HAP-1 (cell line): Measurements from ENCODE around the gene CSTB.

Source experiments
- DNase-seq, 2 experiments: peaks; one replicate each; pipeline ENCODE4 v3.0.0-alpha.2; 2016 to 2020; ENCODE audit warnings: low spot score in 2 of 2
- H3K27me3 ChIP-seq: fragments of 250-450 bp; sonication (Bioruptor Pico); 2 replicates; pipeline ENCODE4 v1.5.1; 2020; ENCODE audit warnings: low read depth, mild to moderate bottlenecking, moderate library complexity
- H3K36me3 ChIP-seq: fragments of 250-450 bp; sonication (Bioruptor Pico); replicated peaks from 2 replicates; pipeline ENCODE4 v1.5.1; 2020; ENCODE audit warnings: mild to moderate bottlenecking
- H3K4me1 ChIP-seq: fragments of 250-450 bp; sonication (Bioruptor Pico); 2 replicates; pipeline ENCODE4 v1.5.1; 2020; ENCODE audit warnings: mild to moderate bottlenecking
- H3K4me3 ChIP-seq: fragments of 250-450 bp; sonication (Bioruptor Pico); 2 replicates; pipeline ENCODE4 v1.5.1; 2020; ENCODE audit warnings: mild to moderate bottlenecking, moderate library complexity
- H3K9me3 ChIP-seq: fragments of 250-450 bp; sonication (Bioruptor Pico); 2 replicates; pipeline ENCODE4 v1.5.1; 2020; ENCODE audit warnings: mild to moderate bottlenecking, moderate library complexity
- in situ Hi-C: fragments of 300-500 bp; cut with MboI; formaldehyde crosslinking; loops from 3 replicates; pipeline ENCODE4 v1.14.3; 2020; ENCODE audit warnings: low sequenced_read_pairs, inconsistent platforms, mixed read lengths

The CSTB gene

DNA sequence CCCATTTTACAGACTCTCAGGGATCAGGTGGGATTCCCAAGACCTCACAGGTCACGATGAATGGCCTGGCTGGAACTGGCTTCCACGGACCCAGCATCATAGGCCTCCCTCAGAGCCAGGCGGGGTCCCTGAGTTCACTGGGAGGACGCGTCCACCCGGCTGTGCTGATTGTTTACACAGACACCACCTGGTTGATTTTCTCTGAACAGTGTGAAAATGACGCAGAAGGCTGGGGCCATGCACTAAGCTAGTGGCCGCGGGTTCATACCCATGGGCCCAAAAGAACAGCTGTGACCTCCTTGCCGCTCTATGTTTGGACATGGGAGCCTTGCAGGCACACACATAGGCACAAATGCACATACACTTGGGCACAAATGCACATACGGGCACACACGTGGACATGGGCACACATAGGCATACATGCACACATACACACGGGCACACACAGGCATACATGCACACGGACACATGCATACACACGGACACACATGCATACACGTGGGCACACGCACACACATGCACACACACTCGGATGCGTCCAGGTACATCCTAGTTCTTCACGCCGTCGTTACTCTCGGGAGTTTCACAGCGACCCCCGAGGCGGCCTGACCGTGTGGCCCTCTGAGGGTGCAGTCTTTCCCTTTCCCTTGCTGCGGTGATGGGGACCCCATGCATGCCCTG lies 23.2 kb downstream of the CSTB start:
- H3K27me3 ChIP-seq = no peaks in the 10 kb centered on the region
- H3K4me1 ChIP-seq = no peaks in the 10 kb centered on the region
- in situ Hi-C loops = no loop called here
- no peaks in the 10 kb centered on the region for H3K9me3 ChIP-seq
- H3K4me3 ChIP-seq = no peak overlapping the region
- DNase-seq = no peak
- peaks cover 61% of the 10 kb centered on the region for H3K36me3 ChIP-seq

DNA sequence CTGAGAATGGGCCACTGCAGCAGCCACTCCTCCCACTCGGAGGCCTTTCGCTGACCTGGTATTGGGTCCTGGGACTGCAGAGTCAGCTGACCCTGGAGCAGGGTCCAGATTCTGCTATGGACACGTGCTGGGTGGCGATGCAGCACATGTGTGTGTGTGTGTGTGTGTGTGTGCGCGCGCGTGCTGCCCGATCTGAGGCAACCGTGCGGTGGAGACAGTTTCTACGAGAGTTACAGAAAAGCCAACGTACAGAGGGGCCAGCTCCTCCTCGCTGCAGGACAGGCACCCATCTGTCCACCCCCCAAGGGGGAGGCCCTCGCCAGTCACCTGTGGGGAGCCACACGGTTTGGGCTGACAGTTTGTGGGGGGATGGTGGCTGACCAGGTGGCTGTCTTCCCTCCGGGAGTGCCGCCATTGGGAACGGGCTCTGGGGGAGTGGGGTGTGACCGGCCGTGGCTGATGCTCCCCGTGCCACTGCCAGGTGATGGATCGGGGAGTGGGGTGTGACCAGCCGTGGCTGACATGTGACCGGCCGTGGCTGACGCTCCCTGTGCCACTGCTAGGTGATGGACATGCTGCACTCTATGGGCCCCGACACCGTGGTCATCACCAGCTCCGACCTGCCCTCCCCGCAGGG lies 24.0 kb downstream of the CSTB start:
- Histone ChIP-seq H3K27me3 (no peaks in the 10 kb centered on the region), H3K9me3 (no peaks in the 10 kb centered on the region), H3K4me3 (no peak overlapping the region), H3K4me1 (no peaks in the 10 kb centered on the region), H3K36me3 (peaks cover 68% of the 10 kb centered on the region)
- in situ Hi-C loops = no loop called here
- DNase-seq = no peak

DNA sequence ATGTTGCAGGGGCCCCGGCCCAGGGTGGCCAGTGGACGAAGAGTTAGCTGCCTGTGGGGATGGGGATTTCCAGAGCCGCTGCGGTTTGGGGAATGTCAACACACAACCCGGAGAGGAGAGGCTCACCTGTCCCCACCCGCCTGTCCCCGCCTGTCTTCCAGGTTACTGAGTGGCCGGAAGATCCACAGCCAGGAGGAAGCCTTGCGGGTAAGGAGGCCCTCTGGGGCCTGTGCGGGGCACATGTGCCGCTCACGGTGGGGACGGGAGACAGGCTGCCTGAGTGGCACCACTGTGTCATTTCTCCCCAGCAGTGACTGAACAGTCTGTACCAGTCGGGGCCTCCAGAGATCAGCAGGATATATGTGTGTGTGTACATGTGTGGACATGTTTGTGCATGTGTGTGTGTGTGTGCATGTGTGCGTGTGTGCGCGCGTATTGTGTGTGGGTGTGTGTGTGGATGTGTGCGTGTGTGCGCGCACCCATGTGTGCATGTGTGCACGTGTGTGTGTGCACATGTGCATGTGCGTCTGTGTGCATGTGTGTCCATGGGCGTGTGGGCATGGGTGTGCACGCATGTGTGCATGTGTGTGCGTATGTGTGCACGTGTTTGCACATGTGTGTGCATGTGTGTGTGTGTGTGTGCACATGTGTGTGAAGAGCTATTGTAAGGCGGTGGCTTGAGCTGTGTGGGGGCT lies 25.6 kb downstream of the CSTB start:
- Histone ChIP-seq H3K4me3 (no peak overlapping the region), H3K4me1 (no peaks in the 10 kb centered on the region), H3K9me3 (no peaks in the 10 kb centered on the region), H3K36me3 (peaks cover 60% of the 10 kb centered on the region), H3K27me3 (no peaks in the 10 kb centered on the region)
- no peak for DNase-seq
- in situ Hi-C loops = no loop called here

DNA sequence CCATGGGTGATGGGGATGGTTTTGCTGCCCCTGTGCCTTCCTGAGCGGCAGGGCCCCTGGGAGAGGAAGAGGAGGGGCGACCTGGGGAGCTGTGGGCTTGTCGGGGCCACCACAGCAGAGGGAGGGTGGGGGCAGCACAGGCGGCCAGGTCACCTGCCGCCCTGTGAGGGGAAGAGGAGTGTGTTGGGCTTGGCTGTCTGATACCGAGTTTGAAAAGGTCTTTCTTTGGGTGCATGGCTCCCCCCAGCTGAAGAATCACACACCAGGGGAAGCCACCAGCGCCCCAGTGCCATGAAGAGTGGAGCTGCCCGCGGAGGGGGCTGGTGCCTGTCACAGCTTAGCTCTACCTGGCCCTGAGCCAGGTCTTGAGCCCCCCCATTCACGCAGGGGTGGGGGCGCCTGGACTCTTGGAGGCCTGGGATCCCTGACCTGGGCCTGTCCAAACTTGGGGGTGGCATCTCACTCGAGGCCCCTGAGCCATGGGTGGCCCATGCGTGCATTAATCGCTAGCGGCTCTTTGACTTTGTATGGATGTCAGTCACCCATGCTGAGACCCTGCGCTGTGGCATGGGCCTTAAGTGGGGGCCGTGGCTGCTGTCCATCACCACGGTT lies 26.4 kb downstream of the CSTB start:
- no peaks in the 10 kb centered on the region for H3K4me1 ChIP-seq
- no peak for DNase-seq
- no peak overlapping the region for H3K4me3 ChIP-seq
- in situ Hi-C loops = no loop called here
- H3K9me3 ChIP-seq = no peaks in the 10 kb centered on the region
- no peaks in the 10 kb centered on the region for H3K27me3 ChIP-seq
- H3K36me3 ChIP-seq = peaks cover 59% of the 10 kb centered on the region

DNA sequence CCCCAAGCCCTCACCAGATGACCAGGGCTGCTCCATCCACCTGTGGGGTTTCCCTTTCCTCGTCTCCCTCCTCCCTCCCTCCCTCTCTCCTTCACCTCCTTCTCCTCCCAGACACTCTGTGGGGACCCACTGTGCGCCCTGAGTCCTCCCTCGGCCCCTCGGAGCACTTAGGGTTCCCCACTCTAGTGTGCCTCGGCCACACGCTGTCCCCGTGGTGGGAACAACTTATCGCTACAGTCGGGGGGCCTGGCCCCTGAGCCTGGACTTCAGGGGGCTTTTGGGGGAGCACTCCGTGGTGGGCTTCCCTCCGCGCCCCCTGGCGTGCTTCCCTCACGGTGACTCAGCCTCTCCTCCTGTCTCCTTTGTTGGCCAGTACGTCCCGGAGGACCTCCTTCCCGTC lies 27.5 kb downstream of the CSTB start:
- Histone ChIP-seq H3K4me3 (no peak overlapping the region), H3K27me3 (no peaks in the 10 kb centered on the region), H3K36me3 (peaks cover 63% of the 10 kb centered on the region), H3K4me1 (no peaks in the 10 kb centered on the region), H3K9me3 (no peaks in the 10 kb centered on the region)
- in situ Hi-C loops = no loop called here
- no peak for DNase-seq

DNA sequence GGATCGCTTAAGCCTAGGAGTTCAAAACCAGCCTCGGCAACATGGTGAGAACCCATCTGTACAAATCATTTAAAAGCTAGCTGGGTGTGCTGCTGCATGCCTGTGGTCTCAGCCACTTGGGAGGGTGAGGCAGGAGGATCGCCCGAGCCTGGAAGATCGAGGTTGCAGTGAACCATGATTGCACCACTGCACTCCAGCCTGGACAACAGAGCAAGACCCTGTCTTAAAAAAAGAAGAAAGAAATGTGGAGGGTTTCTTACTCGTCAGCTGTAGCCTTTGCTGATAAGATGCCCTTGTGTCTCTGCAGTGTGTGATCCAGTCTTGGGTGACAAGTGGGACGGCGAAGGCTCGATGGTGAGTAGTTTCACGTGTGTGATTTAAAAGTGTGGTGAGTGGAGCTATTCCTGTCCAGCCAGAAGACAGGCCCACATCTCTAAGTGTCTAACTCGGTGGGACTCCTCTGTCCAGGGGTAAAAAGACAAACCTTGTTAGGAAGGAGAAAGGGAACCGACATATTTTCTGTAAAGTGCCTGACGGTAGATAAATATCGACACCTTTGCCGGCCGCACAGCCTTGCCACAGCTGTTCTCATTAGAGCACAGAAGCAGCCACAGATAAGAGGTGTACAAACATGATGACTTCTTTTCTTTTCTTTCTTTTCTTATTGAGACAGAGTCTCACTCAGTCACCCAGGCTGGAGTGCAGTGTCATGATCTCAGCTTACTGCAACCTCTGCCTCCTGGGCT lies 30.2 kb downstream of the CSTB start:
- in situ Hi-C loops = no loop called here
- no peaks in the 10 kb centered on the region for H3K27me3 ChIP-seq
- H3K36me3 ChIP-seq = peaks cover 46% of the 10 kb centered on the region
- no peak for DNase-seq
- H3K9me3 ChIP-seq = no peaks in the 10 kb centered on the region
- no peaks in the 10 kb centered on the region for H3K4me1 ChIP-seq
- no peak overlapping the region for H3K4me3 ChIP-seq

DNA sequence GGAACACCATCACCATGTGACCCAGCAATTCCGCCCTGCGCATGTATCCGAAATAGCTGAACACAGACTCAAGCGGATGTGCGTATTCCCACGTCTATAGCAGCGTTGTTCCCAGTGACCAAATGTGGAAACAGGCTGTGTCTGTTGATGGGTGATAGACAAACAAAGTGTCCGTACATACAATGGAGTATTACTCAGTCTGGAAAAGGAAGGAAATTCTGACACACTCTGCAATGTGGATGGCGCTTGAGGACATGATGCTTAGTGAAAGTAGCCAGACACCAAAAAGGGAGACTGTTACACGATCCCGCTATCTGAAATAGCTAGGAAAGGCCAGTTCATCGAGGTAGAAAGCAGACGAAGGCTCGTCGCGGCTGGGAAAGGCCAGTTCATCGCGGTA lies 31.4 kb downstream of the CSTB start:
- in situ Hi-C loops = no loop called here
- H3K4me1 ChIP-seq = no peaks in the 10 kb centered on the region
- no peak for DNase-seq
- H3K36me3 ChIP-seq = peaks cover 40% of the 10 kb centered on the region
- H3K9me3 ChIP-seq = no peaks in the 10 kb centered on the region
- no peak overlapping the region for H3K4me3 ChIP-seq
- no peaks in the 10 kb centered on the region for H3K27me3 ChIP-seq

DNA sequence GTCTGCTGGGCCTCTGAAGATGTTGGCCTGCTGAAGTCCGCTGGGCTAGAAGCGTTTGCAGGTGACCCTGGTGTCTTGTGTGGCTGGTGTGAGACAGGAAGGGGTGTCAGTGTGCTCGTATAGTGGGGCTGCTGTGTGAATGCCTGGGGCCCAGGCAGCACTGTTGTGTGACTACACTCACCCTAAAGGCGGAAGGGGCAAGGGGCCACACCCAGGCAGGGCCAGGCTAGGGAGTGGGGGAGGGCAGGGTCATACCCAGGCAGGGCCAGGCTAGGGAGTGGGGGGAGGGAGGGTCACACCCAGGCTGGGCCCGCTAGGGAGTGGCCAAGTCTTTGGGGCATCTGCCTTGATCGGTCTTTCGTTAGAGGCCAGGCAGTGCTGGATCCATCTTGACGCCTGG lies 32.2 kb downstream of the CSTB start:
- in situ Hi-C loops = no loop called here
- H3K27me3 ChIP-seq = no peaks in the 10 kb centered on the region
- peaks cover 35% of the 10 kb centered on the region for H3K36me3 ChIP-seq
- H3K4me1 ChIP-seq = no peaks in the 10 kb centered on the region
- H3K9me3 ChIP-seq = no peaks in the 10 kb centered on the region
- no peak for DNase-seq
- H3K4me3 ChIP-seq = no peak overlapping the region

DNA sequence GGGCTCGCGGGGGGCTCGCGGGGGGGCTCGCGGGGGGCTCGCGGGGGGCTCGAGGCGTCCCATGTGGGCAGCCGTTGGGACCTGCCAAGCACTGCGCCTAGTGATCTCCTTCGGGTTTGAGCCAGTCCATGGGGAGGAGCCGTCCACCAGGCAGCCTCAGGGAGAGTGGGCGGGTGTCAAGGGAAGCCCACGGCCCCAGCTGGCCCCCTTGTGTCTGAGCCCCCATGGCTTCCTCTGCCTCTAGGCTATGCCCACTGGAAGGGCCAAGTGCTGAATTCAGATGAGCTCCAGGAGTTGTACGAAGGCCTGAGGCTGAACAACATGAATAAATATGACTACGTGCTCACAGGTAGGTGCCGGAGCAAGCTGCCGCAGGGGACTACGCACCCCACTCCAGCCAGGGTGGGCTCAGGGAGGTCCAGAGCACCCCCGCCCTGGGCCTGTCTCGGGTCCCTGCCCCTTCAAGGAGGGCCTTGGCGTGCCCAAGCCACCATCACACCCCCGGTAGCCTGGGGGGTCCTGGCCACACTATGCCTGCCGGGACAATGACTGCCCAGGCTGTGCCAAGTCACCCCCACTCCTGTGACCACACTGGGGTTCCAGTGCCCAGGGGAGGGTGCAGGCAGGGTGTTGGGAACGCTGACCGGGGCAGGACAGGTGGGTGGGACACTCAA lies 34.5 kb downstream of the CSTB start:
- H3K4me1 ChIP-seq = no peaks in the 10 kb centered on the region
- peaks cover 26% of the 10 kb centered on the region for H3K36me3 ChIP-seq
- in situ Hi-C loops = no loop called here
- no peaks in the 10 kb centered on the region for H3K27me3 ChIP-seq
- H3K9me3 ChIP-seq = no peaks in the 10 kb centered on the region
- no peak overlapping the region for H3K4me3 ChIP-seq
- DNase-seq = no peak

DNA sequence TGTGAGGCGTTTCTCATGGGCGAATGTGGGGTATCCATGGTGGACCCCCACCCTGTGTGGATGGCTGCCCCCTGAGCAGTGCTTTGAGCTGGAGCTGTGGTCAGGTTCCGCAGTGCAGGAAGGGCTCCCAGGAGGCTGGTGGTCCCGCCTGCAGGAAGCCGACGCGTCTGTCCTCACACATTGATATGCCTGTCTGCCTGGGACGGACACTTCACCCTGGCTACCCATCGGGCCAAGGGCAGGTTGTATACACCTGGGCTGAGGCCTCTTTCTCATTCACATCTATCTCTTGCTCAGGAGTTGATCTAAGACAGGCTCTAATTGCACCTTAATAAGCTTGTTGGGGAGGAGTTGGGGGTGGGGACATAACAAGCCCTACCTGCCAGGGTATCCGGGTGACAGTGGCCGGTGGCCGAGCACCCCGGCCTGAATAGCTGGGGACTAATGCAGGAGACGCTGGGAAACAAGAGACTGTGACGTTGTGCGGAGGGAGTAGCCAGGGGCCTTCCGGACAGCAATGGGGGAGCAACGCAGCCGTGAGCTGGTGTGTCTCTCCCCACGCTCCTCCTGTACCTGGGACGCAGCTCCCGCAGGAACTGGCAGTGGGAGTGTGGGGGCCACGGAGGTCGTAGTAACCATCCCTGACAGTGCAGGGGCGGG lies 35.5 kb downstream of the CSTB start:
- Histone ChIP-seq H3K36me3 (peaks cover 21% of the 10 kb centered on the region), H3K4me3 (no peak overlapping the region), H3K27me3 (no peaks in the 10 kb centered on the region), H3K4me1 (no peaks in the 10 kb centered on the region), H3K9me3 (no peaks in the 10 kb centered on the region)
- in situ Hi-C loops = no loop called here
- no peak for DNase-seq

DNA sequence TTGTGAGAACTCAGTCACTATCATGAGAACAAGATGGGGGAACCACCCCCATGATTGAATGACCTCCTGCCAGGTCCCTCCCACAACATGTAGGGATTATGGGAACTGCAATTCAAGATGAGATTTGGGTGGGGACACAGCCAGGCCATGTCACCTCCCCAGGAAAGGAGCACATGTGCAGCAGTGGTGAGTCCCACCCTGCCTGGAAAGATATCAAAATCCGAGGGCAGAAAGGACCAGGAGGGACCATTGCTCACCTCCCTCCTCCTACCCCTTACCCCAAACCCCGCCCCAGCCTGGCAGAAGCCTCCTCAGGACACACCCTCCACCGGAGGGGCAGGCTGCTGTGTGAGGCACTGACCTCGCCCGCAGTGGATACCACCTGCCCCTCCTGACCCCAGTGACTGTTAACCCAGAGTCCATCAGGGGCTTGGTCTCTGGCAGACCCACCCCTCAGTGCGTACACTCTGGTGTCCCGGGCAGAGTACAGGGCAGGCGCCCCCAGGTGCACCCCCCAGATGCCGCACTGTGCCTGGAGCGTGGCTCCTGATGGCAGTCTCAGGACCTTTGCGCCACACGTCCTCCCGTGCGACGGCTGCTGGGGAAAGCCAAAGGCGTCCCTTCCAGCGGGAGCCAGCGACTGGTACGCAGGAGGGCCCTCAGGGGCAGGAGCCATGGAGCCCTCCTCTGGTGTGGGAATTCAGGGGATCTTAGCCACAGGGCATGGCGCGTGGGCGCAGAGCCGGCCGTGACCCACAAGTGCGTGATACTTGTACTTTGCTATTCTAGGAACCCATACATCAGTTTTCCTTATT lies 36.3 kb downstream of the CSTB start:
- in situ Hi-C loops = no loop called here
- Histone ChIP-seq H3K4me3 (no peak overlapping the region), H3K9me3 (no peaks in the 10 kb centered on the region), H3K36me3 (peaks cover 18% of the 10 kb centered on the region), H3K4me1 (no peaks in the 10 kb centered on the region), H3K27me3 (no peaks in the 10 kb centered on the region)
- no peak for DNase-seq

DNA sequence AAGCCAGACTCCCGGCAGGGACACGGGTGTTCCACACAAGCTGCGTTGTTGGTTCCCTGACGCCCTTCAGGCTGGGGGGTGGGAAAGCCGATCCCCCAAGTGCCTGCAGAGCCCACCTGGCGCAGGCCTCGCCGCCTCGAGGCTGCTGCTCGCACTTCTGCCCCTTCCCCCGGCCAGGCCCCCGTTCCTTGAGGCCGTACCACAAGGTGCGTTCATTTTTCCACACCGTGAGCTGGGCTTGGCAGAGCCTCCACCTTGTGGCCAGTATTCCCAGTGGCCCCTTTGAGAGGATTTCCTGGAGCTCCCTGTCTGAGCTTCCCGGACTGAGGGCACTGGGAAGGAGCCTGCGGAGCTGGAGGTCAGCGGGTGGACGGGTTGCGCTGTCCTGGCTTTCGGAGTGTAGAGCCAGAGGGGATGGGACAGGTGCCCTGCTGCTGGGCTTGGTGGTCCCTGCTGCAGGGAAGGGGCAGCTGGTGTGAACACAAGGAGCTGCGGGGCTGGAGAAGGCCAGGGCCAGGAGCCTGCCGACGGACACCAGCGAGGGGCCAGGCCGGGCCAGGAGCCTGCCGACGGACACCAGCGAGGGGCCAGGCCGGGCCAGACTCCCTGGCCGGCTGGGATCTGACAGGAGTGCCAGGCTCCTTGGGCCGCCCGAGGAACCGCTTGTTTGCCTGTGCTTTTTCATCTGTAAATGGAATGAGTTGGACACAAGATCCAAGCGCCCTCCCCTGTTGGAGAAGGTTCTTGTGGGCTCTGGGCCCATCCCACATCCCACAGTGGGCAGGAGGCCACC lies 38.8 kb downstream of the CSTB start:
- Histone ChIP-seq H3K9me3 (no peaks in the 10 kb centered on the region), H3K36me3 (peaks cover 6% of the 10 kb centered on the region; the same call in 1 of the 2 replicates), H3K27me3 (no peaks in the 10 kb centered on the region), H3K4me3 (no peak overlapping the region), H3K4me1 (no peaks in the 10 kb centered on the region)
- DNase-seq = no peak
- in situ Hi-C loops = no loop called here
